Neural cell (in vitro differentiated cells): Measurements from ENCODE around the gene PTTG1IP2.

Source experiments
- CTCF ChIP-seq: fragments of 450-650 bp; IDR thresholded peaks from 2 replicates; pipeline ENCODE4 v1.5.1; 2014; ENCODE audit warnings: antibody characterized with exemption, mild to moderate bottlenecking, moderate library complexity; ENCODE audit not compliant: poor library complexity, severe bottlenecking
- EP300 ChIP-seq: fragments of 450-650 bp; conservative IDR thresholded peaks from 2 replicates; pipeline ENCODE4 v1.6.1; 2014; ENCODE audit warnings: antibody characterized with exemption, mild to moderate bottlenecking, moderate library complexity; ENCODE audit not compliant: poor library complexity, severe bottlenecking
- EZH2 ChIP-seq: fragments of 200-600, 300-800 bp; shearing (Covaris generic), sonication (generic); IDR thresholded peaks from 2 replicates; pipeline ENCODE4 v1.6.1; 2014; ENCODE audit warnings: antibody characterized with exemption, low read length, borderline replicate concordance, mild to moderate bottlenecking; ENCODE audit not compliant: insufficient read depth, poor library complexity, severe bottlenecking
- TAF1 ChIP-seq: IDR thresholded peaks from 2 replicates; pipeline ENCODE4 v1.6.1; 2012; ENCODE audit warnings: low read depth
- TF ChIP-seq, protein P1 (sequence below): IDR thresholded peaks from 2 replicates; pipeline ENCODE4 v1.6.1; 2012; ENCODE audit warnings: borderline replicate concordance

GRCh38 chr7:90540406-90540805, 71.0 kb downstream of the PTTG1IP2 start:
- TF ChIP-seq CTCF = no peak
- no peak for TF ChIP-seq EP300
- TF ChIP-seq, protein P1, sequence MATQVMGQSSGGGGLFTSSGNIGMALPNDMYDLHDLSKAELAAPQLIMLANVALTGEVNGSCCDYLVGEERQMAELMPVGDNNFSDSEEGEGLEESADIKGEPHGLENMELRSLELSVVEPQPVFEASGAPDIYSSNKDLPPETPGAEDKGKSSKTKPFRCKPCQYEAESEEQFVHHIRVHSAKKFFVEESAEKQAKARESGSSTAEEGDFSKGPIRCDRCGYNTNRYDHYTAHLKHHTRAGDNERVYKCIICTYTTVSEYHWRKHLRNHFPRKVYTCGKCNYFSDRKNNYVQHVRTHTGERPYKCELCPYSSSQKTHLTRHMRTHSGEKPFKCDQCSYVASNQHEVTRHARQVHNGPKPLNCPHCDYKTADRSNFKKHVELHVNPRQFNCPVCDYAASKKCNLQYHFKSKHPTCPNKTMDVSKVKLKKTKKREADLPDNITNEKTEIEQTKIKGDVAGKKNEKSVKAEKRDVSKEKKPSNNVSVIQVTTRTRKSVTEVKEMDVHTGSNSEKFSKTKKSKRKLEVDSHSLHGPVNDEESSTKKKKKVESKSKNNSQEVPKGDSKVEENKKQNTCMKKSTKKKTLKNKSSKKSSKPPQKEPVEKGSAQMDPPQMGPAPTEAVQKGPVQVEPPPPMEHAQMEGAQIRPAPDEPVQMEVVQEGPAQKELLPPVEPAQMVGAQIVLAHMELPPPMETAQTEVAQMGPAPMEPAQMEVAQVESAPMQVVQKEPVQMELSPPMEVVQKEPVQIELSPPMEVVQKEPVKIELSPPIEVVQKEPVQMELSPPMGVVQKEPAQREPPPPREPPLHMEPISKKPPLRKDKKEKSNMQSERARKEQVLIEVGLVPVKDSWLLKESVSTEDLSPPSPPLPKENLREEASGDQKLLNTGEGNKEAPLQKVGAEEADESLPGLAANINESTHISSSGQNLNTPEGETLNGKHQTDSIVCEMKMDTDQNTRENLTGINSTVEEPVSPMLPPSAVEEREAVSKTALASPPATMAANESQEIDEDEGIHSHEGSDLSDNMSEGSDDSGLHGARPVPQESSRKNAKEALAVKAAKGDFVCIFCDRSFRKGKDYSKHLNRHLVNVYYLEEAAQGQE = no peak
- TF ChIP-seq TAF1 = no peak
- no peak for TF ChIP-seq EZH2
